Stimulated activated CD8-positive, alpha-beta memory T cell treated with anti-CD3 and anti-CD28 coated beads, Interleukin-7, amount 100 ng/mL, for 24 hours (primary cell): ENCODE results near the gene CLHC1.
"Not testable (repeated sequence)": the region's sequence is repeated elsewhere in the genome, so short reads cannot be mapped to it uniquely, and the experiment has no call there.

Experiments used
- DNase-seq: peaks from one replicate; pipeline ENCODE4 v3.0.0-alpha.2; 2020; ENCODE audit warnings: low read depth

The CLHC1 gene

DNA sequence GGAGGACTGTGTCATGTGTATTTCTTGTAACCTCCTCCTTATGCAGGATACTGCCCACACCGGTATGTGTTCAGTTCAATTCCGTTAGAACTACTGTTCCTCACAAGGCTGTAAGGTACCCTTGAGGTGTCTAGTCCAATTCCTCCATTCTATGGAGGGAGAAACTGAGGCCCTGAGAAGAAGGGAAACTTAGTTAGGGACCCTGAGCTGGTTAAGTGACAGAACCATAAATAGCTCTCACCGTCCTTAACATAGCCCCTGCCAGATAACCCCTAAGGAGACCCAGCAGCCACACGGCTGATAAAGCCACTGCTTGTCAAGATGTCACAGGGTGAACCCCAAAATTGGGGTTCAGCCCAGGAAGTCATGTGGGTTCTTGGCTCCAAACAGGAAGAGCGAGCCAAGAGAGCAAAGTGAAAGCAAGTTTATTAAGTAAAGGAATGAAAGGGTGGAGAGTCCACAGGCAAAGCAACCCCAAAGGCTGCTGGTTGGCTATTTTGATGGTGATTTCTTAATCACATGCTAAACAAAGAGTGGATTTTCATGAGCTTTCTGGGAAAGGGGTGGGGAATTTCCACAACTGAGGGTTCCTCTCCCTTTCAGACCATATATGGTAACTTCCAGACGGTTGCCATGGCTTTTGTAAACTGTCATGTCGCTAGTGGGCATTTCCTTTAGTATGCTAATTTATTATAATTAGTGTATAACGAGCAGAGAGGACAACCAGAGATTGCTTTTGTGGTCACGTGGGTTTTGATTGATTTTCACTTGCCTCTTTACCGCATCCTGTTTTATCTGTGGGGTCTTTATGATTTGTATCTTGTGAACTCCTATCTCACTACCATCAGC lies 98.4 kb downstream of the CLHC1 start:
- no peak for DNase-seq

DNA sequence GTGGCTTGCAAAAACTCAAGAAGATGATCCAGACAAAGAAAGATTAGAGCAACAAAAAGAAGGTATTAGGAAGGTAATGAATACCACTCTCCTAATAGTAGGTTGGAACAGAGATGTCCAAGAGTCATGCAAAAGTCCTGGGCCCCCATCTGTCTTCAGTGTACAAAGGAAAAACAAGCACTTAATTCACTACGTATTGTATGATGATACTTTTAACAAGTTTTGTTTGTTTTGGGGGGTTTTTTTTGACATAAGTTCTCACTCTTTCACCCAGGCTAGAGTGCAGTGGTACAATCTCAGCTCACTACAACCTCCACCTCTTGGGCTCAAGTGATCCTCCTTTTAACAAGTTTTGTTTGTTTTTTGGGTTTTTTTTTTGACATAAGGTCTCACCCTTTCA lies 101.2 kb downstream of the CLHC1 start:
- DNase-seq = no peak

DNA sequence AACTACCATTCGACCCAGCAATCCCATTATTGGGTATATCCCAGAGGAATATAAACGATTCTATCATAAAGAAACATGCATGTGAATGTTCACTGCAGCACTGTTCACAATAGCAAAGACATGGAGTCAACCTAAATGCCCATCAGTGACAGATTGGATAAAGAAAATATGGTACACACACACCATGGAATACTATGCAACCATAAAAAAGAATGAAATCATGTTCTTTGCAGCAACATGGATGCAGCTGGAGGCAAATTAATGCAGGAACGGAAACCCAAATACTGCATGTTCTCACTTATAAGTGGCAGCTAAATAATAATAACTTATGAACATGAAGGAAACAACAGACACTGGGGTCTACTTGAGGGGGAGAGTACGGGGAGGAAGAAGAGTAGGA lies 105.5 kb downstream of the CLHC1 start:
- not testable (repeated sequence) for DNase-seq
